ENCODE measurements around the gene CFAP61.

CFAP61 gene

DNA sequence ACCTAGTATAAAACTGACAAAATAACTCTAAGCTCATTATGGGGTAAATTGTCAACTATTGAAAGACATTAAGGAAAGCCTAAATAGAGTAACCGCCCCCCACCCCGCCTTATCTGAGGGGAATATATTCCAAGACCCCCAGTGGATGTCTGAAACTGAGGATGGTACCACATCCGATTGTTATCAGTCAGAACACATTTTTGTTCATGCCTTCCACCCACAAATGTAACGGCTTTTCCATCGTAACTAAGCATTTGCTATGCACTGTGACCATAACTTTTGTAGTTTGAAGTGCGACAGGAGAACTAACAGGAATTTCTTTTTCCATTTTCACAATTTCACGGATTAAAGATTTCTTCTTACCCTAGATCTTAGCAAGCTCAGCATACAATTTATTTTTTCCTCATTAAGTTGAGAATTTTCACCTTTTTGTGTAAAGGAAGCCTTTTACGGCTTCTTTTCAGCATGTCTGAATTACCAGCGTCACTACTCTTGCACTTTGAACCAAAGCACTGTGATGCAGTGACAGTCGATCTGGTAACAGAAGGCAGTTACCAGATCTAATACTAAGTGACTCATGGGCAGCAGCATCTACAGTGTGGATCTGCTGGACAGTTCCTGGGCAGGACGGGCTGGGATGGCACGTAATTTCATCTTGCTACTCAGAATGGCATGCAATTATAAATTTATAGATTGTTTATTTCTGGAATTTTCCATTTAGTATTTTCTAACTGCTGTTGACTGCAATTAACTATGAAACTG, 11.8 kb downstream of the CFAP61 start:
- TF ChIP-seq, protein P1, sequence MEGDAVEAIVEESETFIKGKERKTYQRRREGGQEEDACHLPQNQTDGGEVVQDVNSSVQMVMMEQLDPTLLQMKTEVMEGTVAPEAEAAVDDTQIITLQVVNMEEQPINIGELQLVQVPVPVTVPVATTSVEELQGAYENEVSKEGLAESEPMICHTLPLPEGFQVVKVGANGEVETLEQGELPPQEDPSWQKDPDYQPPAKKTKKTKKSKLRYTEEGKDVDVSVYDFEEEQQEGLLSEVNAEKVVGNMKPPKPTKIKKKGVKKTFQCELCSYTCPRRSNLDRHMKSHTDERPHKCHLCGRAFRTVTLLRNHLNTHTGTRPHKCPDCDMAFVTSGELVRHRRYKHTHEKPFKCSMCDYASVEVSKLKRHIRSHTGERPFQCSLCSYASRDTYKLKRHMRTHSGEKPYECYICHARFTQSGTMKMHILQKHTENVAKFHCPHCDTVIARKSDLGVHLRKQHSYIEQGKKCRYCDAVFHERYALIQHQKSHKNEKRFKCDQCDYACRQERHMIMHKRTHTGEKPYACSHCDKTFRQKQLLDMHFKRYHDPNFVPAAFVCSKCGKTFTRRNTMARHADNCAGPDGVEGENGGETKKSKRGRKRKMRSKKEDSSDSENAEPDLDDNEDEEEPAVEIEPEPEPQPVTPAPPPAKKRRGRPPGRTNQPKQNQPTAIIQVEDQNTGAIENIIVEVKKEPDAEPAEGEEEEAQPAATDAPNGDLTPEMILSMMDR (conservative IDR thresholded peaks at IDR 0.05; ENCODE audit: low read length): no peak

DNA sequence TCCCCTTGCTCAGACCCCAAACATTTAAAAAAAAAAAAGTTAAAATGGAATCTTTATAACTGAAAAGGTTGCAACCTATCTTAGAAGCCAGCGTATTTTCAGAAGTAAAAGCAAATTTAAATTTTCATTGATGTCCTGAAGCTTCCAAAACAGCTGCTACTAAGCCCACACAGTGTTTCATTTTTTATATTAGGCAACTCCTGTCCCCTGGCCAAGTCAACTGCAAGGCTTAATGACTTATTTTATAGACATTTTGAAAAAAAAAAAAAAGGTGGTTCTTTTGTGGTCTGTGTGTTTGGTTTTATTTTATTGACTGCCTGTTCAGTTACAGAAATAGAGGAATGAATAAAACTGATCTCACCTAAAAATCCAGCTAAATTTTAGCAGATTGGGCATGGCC, 13.0 kb downstream of the CFAP61 start:
- no peak overlapping the region for H3K4me3 ChIP-seq (ENCODE audit: low read length)
- DNase-seq (ENCODE audit: low read depth): peak; percentile 28
- TF ChIP-seq, protein P1 (conservative IDR thresholded peaks at IDR 0.05; ENCODE audit: low read length): no peak

More for the DNA sequence above, 11.8 kb downstream of the CFAP61 start:
- no peak overlapping the region for H3K4me3 ChIP-seq (ENCODE audit: low read length)
- DNase-seq (ENCODE audit: low read depth): peak; percentile 12

DNA sequence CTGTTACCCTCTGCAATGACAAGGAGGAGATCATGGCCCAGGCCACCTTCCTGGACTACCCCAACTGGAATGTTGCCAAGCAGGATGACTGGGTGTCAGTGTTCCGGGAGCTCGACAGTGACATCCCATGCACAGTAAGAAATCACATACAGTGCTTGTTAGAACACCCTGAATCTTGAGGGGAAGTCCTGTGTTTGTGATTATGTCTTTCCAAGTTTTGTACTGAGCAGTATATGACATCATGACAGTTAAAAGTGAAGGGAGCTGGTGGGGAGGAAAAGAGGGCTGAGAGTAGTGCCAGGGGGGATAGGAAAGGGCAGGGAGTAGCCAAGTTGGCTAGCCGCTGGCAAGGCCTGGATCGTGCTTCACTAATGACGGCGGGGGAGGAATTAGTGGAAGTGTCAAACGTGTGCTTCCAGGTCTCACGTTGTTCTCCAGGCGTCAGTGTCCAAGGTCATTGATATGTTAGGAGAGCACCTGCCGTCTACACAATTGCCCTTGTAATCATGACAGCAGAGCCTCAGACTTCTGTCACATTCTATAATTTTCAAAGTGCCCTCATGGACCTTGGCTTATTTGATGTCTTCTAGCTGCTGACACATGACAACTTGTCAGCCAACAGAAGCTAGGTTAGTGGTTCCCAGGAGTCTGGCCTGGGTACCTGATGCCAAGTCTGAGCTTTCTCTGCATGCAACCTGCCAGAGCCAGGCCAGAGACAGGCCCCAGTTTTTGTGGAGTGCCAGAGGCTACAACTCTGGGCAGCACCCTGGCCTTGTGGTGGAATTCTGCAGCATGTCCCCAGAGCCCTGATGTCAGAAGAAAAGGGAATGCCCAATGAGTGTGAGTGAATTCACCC, 18.8 kb downstream of the CFAP61 start:
- TF ChIP-seq, protein P1 (conservative IDR thresholded peaks at IDR 0.05; ENCODE audit: low read length): no peak
- no peak for DNase-seq (ENCODE audit: low read depth)

DNA sequence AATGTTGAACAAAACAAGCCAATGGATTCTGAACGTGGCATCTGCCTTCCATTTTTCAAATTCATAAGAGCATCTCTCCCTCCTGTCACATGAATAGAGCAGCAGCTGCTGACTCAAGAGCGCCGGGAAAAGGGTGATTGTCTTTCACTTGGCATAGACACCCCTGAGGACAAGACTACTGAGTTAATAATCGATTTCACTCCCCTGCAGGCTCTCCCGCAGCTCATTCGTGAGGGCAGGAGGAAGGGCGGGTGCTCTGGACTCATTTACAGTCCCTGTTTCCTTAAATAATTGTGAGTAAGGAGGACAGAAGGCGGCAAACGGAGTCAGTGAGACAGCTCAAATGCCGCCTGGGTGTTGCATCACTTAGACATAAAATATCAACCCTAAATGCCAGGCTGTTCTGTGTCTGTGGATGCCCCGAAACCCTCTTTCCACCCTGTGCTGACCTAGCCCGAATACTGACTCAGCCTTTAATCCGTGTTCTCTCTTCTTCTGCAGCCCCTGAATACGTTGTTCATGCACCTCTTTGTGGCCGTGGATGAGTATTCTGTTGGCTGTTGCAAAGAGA, 21.6 kb downstream of the CFAP61 start:
- H3K4me3 ChIP-seq (ENCODE audit: low read length): no peak overlapping the region
- TF ChIP-seq, protein P1 (conservative IDR thresholded peaks at IDR 0.05; ENCODE audit: low read length): no peak
- DNase-seq (ENCODE audit: low read depth): no peak

More for the DNA sequence above, 18.8 kb downstream of the CFAP61 start:
- no peak overlapping the region for H3K4me3 ChIP-seq (ENCODE audit: low read length)

DNA sequence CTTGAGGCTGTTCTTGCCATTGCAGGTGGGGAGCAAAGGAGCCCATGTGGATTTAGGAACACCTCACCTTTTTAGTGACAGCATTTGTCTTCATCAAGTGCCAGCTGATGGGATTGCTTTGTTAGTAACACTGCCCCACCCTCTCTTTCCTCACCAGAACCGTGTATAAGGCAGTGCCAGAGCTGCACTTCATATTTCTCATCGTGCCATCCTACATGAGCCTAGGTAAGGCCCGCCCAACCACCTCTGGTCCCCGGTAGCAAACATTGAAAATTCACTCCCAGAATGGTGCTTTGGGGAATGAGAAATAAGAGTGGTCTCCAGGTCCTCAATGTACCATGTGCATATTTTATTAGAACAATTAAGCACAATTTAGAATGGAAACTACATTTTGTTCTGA, 22.7 kb downstream of the CFAP61 start:
- DNase-seq (ENCODE audit: low read depth): no peak
- no peak overlapping the region for H3K4me3 ChIP-seq (ENCODE audit: low read length)
- TF ChIP-seq, protein P1 (conservative IDR thresholded peaks at IDR 0.05; ENCODE audit: low read length): no peak

DNA sequence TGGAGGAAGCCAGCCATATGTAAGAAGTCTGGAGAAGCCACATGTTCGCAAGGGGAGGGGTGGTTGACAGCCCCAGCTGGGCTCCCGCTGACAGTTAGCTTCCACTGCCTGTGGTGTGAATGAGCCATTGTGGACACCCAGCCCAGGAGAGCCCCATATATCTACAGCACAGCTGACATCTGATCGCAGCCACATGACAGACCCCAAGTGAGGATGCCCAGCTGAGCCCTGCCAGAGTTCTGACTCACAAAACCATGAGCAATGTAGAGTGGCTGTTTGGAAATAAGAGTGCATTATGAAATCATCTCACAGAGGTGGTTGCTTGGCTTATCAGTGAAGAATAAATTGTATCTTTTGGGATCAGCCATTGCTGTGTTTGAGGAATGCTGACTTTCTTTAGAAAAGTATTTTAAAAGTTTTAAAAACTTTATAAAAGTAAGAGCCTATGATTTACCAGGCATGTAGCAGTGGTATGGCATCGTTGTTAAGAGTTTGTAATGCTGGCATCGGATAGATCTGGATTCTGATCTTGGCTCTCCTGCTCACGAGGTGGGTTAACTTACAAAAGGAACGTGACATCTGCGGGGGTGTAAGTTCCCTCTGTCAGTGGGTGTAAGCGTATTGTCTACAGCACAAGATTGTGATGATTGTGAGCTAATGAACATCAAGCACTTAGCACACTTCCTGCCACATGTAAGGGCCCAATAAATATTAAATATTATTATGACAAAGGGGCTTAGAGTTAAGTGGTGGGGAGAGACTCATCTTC, 24.1 kb downstream of the CFAP61 start:
- peak; percentile 85 for DNase-seq (ENCODE audit: low read depth)
- TF ChIP-seq, protein P1 (conservative IDR thresholded peaks at IDR 0.05; ENCODE audit: low read length): no peak

More for the DNA sequence above, 24.1 kb downstream of the CFAP61 start:
- no peak overlapping the region for H3K4me3 ChIP-seq (ENCODE audit: low read length)

Data from AG10803 (cell line).